PC-9 (cell line): ENCODE results near the gene NCAM2.

ENCODE experiments used
- CTCF ChIP-seq: fragments of 200-600 bp; sonication (generic); conservative IDR thresholded peaks from 2 replicates; pipeline ENCODE4 v1.6.1; 2017; ENCODE audit warnings: mixed run types, antibody characterized with exemption, mild to moderate bottlenecking, moderate library complexity
- EZH2 ChIP-seq: fragments of 200-600 bp; sonication (generic); IDR thresholded peaks from 2 replicates; pipeline ENCODE4 v1.8.0; 2017; ENCODE audit warnings: antibody characterized with exemption, low read depth

GRCh38 chr21:21148514-21148913, 150.3 kb downstream of the NCAM2 start:
- no peak for TF ChIP-seq CTCF
- TF ChIP-seq EZH2: no peak
